ENCODE measurements around the gene TIPRL.

The TIPRL gene

DNA sequence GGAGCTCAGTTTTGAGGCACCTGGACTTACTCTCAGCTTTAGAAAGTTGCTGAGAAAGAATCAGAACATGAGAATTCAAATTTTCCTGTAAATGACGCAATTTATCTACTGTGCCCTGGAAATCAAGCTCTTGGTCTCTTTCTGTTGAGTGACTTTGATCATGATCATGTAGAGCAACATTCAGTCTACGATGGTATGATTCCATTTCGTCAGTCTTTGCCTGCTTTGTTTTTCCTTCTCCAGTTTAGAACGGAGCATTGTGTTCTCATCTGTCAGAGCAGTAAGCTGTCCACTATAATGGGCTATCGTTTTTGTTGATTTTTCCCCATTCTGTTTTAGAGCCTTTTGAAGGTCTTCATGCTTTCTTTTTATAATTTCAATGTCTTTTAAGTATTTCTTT, 67.7 kb downstream of the TIPRL start:
- no peak for DNase-seq (ENCODE audit: low read depth in 2 of 2, low spot score in 1 of 2)
